Skeletal muscle cell (primary cell): Measurements from ENCODE around the gene RHBDF2.
"Not testable (repeated sequence)": the region's sequence is repeated elsewhere in the genome, so short reads cannot be mapped to it uniquely, and the experiment has no call there.

ENCODE experiments used
- DNase-seq: peaks from one replicate; pipeline ENCODE4 v3.0.0-alpha.2; 2010; ENCODE audit warnings: low read depth
- H3K4me3 ChIP-seq: 2 replicates; pipeline ENCODE4 v1.5.1; 2011; ENCODE audit warnings: low read depth, mild to moderate bottlenecking, control low read depth, low read length, moderate library complexity

RHBDF2 gene

GRCh38 chr17:76527430-76528111, 26.3 kb upstream of the RHBDF2 start:
- peak; percentile 83 for DNase-seq
- H3K4me3 ChIP-seq, result no peak overlapping the region

DNA sequence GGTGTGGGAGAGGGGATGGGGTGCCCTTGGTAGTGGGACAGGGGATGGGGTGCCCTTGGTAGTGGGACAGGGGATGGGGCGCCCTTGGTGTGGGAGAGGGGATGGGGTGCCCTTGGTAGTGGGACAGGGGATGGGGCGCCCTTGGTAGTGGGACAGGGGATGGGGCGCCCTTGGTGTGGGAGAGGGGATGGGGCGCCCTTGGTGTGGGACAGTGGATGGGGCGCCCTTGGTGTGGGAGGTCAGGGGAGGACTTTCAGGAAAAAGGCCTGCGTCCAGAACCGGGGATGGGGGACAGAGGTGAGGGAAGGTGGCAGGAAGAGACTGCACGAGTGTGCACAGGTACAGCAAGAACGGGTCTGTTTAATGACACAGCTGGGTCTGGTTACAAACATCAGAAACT, 25.8 kb upstream of the RHBDF2 start:
- H3K4me3 ChIP-seq, DNase-seq: not testable (repeated sequence)

DNA sequence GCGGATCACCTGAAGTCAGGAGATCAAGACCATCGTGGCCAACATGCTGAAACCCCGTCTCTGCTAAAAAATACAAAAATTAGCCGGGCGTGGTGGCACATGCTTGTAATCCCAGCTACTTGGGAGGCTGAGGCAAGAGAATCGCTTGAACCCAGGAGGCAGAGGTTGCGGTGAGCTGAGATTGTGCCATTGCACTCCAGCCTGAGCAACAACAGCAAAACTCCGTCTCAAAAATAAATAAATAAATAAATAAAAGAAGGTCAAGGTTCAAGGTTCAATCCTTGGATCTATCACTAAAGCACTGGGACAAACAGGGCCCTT, 24.2 kb upstream of the RHBDF2 start:
- DNase-seq, result not testable (repeated sequence)

DNA sequence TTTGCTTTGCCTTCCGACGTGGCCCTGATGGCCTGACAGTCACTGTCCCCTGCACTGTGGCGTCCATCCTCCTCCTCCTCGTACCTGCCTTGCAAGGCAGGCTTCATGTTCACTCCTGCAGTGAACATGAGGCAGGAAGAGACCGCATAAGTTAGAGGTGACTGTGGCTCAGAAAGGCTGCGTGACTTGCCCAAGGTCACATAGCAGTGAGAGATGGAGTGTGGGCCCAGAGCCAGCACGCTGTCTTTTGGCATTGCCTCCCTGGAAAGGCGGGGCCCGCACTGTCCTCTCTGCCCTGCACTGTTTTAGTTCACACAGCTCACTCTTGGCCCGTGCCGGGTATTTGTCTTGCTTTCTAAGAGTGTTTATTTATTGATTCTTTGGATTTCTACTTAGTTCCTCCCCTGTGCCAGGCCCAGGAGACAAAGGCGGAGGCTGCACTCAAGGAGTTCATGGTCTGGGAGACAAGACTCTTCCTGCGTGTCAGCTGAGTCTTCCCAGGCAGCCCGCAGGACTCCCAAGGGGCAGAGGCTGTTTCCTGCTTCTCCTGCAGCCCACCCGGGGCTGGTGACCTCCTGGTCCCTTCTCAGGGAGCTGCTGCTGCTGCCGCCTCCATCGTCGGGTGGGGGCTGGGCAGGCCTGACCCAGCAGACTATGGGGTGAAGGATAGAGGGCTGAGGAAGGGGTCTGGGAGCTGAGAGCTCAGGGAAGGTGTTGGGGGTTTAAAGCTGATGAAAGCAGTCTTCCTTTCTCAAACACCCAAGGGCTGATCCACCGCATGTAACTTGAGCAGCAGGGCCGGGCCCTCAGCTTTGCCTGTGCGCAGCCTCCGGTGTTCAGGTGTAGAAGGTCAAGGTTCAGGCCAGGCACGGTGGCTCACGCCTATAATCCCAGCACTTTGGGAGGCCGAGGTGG, 23.6 kb upstream of the RHBDF2 start:
- DNase-seq, result peak; percentile 48
- no peak overlapping the region for H3K4me3 ChIP-seq

More for the DNA sequence above, 24.2 kb upstream of the RHBDF2 start:
- H3K4me3 ChIP-seq, result not testable (repeated sequence)

GRCh38 chr17:76523084-76524037, 22.1 kb upstream of the RHBDF2 start:
- no peak overlapping the region for H3K4me3 ChIP-seq
- no peak for DNase-seq

DNA sequence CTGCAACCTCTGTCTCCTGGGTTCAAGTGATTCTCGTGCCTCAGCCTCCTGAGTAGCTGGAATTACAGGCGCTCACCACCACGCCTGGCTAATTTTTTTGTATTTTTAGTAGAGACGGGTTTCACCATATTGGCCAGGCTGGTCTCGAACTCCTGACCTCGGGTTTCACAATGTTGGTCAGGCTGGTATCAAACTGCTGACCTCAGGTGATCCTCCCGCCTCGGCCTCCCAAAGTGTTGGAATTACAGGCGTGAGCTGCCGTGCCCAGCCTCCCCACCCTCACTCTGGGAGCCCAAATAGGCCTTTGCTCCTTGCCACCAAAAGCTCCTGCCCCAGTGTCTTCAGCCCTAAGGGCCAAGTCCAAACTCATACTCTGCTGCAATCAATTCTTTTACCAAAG, 20.5 kb upstream of the RHBDF2 start:
- H3K4me3 ChIP-seq, DNase-seq: not testable (repeated sequence)

- no peak for DNase-seq
- no peak overlapping the region for H3K4me3 ChIP-seq
These were observed 20.0 kb upstream of the RHBDF2 start for GRCh38 chr17:76521262-76521661.

DNA sequence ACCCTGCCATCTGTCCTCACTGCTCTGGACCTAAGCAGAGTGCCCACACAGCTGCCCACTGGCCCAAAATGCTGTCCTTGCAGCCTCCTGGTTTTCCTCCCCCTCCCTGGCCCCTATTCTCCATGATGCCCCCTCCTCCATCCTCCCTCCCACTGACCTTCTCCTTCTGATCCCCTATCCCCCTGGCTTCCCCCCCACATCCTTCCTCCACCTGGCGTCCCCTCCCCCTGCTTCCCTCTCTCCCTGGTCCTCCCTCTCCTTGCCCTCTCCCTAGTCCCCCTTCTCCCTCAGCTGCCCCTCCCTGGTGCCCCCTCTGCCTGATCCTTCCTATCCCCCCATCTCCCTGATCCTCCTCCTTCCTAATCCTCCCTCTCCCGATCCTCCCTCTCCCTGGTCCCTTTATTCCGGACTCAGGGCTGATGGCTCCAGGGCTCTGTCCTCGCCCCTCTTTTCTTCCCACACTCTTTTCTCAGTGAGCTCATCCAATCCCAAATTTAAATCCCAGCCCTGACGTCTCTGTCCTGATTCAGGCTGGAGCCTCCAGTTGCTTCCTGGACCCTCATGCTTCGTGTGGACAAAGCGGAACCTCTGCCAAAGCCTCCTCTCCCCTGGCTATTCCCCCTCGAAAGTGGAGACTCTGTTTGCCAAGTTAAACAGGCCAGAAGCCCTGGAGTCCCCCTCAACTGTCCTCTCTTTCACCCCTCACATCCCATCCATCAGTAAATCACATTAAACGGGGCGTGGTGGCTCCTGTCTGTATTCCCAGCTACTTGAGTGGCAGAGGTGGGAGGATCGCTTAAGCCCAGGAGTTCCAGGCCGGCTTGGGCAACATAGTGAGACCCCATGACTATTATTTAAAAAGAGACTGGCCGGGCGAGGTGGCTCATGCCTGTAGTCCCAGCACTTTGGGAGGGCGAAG, 18.1 kb upstream of the RHBDF2 start:
- no peak for DNase-seq
- no peak overlapping the region for H3K4me3 ChIP-seq

GRCh38 chr17:76517638-76518038, 16.4 kb upstream of the RHBDF2 start:
- H3K4me3 ChIP-seq, result no peak overlapping the region
- no peak for DNase-seq

GRCh38 chr17:76515274-76515949, 14.2 kb upstream of the RHBDF2 start:
- peak; percentile 92 for DNase-seq
- peak overlapping the region; percentile 6 for H3K4me3 ChIP-seq

DNA sequence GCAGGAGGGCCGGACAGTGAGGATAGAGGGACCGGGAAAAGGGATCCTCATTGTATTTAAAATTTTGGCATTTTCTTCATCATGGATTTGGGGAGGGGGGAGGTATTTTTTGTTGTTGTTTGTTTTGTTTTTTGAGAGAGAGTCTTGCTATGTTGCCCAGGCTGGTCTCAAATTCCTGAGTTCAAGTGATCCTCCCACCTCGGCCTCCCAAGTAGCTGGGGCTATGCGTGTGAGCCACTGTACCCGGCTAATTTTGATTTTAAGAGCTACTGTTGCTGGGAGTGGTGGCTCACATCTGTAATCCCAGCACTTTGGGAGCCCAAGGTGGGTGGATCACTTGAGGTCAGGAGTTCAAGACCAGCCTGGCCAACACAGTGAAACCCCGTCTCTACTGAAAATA, 13.1 kb upstream of the RHBDF2 start:
- not testable (repeated sequence) for H3K4me3 ChIP-seq, DNase-seq

- no peak overlapping the region for H3K4me3 ChIP-seq
- no peak for DNase-seq
These were observed 12.1 kb upstream of the RHBDF2 start for GRCh38 chr17:76513306-76513692.

DNA sequence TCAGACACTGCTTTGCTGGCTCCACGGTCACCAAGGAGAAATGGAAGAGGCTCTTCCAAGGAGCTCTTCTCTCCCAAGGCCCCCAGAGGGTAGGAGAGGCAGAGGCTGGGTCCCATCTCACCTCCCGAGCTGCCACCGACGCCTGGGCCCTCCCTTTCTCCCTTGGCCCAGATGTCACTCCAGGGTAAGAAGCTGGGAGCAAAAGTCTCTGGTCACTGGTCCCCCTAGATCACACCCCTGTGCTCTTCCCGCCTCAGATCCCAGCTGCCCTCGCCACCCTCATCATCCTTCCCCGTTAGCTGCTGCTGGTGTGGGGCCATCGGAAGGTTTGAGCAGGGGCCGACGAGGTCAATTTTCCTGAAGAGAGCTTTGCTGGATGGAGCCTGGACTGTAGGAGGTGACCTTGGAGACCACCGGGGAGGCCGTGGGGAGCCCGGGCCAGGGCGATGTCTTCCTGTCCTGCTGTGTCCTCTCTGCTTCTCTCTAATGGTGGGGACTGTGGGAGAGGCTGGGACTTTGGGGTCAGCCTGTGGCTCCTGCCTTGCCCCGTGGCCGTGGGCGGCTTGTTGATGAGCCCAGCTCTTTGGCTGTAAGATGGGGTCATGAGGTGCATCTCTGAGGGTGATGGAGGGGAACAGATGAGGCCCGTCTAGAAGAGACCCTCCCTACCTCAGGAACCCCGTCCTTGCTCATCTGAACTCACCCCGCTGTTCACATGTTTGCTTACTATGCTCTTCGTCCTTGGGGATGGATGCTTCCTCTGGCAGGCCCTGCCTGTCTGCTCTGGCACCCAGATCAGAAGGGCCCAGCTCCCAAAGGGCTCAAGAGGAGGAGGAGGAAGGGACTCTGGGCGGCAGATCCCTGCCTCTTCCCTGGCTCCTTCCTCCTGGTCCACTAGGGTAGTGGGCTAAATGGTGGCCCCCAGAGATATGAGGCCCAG, 11.4 kb upstream of the RHBDF2 start:
- no peak overlapping the region for H3K4me3 ChIP-seq
- DNase-seq, result no peak

DNA sequence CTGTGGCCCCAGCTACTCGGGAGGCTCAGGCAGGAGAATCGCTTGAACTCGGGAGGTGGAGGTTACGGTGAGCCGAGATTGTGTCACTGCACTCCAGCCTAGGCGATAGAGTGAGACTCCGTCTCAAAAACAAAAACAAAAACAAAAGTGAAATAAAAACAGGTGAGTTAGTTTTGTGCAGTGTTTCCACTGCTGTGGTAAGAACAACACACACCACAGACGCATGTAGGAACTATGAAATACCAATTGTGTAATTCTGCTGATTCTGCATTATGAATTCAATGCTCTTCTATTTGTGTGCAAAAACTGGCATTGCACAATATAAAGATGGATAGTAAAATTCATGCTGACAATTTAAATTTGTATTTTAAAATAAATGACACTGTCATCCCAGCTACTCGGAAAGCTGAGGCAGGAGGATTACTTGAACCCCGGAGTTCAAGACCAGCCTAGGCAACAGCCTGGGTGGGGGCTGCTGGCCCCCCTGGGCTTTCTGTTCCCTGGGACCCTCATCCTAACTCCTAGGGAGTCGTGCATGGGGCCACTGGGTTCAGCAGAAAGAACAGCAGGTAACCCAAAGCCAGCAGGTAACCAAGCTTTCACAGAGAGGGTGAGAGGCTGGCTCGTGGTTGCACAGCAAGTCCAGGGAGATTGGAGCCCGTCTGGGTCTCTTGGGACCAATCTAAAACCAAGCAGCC, 10.6 kb upstream of the RHBDF2 start:
- no peak overlapping the region for H3K4me3 ChIP-seq
- DNase-seq, result no peak

GRCh38 chr17:76510831-76511244, 9.6 kb upstream of the RHBDF2 start:
- no peak overlapping the region for H3K4me3 ChIP-seq
- DNase-seq, result no peak

- not testable (repeated sequence) for DNase-seq, H3K4me3 ChIP-seq
These were observed 7.3 kb upstream of the RHBDF2 start for GRCh38 chr17:76508472-76509063.
